ENCODE results near the gene MARCHF10.

Gene MARCHF10

DNA sequence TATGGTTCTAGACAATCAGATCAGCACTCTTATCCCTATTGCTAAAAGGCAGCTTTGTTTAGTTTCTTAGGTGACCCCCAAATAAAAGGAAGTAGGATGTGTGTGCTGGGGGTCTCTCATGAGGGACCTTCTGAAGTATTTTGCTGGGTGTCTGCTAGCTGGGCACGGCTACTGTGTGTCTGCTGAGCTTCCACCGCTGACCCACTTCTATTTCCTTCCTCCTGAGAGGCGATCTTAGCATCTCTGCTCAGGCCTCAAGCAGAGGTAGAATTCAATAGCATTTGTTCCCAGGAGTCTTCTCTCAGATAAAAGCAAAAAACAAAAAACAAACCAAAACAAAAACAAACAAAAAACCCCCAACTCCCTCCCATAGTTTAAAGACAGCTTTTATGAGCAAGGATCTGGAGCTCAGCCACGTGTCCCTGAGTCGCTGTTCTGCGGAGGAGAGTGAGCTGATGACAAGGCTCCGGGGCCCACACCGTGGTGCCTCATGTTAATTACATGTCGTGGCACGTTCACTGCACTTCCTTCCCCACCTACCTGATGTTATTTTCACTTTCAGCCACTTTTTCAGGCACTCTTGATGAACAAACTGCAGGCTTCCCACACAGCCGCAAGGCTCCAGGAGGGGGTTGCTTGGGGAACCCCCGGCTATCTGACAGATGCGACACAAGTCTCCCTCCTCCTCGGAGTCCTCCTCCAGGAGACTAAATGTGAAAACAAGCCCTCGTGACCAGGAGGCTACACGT, 83.5 kb downstream of the MARCHF10 start:
- no peaks in the 10 kb centered on the region for H3K9me3 ChIP-seq (ENCODE audit: control insufficient read depth in 1 of 2, low read length in 2 of 2)
- no peak overlapping the region for H3K27ac ChIP-seq (ENCODE audit: low read length)
- H3K4me3 ChIP-seq (ENCODE audit: low read depth in 1 of 2, low read length in 2 of 2) = no peak overlapping the region

DNA sequence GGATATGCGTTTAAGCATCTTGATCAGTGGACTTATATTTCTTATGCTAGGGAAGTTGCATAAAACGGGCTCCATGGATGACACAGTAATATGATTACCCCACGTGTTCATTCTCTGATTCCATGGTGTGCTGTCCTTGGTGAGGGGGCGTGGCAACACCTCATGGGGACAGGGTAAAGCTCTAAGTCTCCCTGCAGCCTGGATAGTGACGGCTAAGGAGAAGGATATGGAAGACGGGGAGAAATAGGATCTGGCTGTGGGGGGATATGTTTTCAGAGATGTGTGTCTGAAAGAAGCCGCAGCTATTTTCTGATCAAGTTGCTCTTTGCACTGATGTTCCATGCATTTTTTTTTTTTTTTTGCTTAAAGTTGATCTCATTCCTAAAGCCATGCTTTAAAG, 84.3 kb downstream of the MARCHF10 start:
- Histone ChIP-seq H3K27me3 (ENCODE audit: low read depth, low read length) (no peaks in the 10 kb centered on the region), H3K36me3 (ENCODE audit: control insufficient read depth in 1 of 2, insufficient read depth in 2 of 2, low read length in 2 of 2) (no peaks in the 10 kb centered on the region), H3K4me3 (ENCODE audit: low read depth in 1 of 2, low read length in 2 of 2) (no peak overlapping the region), H3K9me3 (ENCODE audit: control insufficient read depth in 1 of 2, low read length in 2 of 2) (no peaks in the 10 kb centered on the region), H3K27ac (ENCODE audit: low read length) (no peak overlapping the region), H3K4me1 (ENCODE audit: control insufficient read depth in 1 of 2, insufficient read depth in 2 of 2, low read length in 2 of 2) (no peaks in the 10 kb centered on the region)

More for the DNA sequence above, 83.5 kb downstream of the MARCHF10 start:
- H3K4me1 ChIP-seq (ENCODE audit: control insufficient read depth in 1 of 2, insufficient read depth in 2 of 2, low read length in 2 of 2) = no peaks in the 10 kb centered on the region
- no peaks in the 10 kb centered on the region for H3K27me3 ChIP-seq (ENCODE audit: low read depth, low read length)
- no peaks in the 10 kb centered on the region for H3K36me3 ChIP-seq (ENCODE audit: control insufficient read depth in 1 of 2, insufficient read depth in 2 of 2, low read length in 2 of 2)

DNA sequence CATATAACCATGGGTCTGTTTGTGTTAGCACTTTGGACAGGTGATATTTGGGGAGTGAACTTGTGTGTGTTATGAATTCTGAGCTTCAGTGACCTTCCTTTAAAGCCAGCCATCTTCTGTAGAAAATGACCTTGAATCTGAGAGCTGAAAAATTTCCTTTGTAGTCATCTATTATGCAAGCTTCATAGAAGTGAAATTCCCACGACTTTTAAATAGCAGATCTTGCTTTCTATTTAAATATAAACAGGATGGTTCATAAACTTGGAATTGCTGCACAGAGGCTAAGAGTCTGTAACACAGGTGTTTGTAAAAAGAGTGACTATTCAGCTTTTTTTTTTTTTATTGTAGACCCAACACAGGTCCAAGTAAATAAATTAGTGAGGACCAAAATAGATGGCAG, 85.5 kb downstream of the MARCHF10 start:
- Histone ChIP-seq H3K4me1 (ENCODE audit: control insufficient read depth in 1 of 2, insufficient read depth in 2 of 2, low read length in 2 of 2) (no peaks in the 10 kb centered on the region), H3K27ac (ENCODE audit: low read length) (no peak overlapping the region), H3K4me3 (ENCODE audit: low read depth in 1 of 2, low read length in 2 of 2) (no peak overlapping the region), H3K36me3 (ENCODE audit: control insufficient read depth in 1 of 2, insufficient read depth in 2 of 2, low read length in 2 of 2) (no peaks in the 10 kb centered on the region), H3K9me3 (ENCODE audit: control insufficient read depth in 1 of 2, low read length in 2 of 2) (no peaks in the 10 kb centered on the region), H3K27me3 (ENCODE audit: low read depth, low read length) (no peaks in the 10 kb centered on the region)

DNA sequence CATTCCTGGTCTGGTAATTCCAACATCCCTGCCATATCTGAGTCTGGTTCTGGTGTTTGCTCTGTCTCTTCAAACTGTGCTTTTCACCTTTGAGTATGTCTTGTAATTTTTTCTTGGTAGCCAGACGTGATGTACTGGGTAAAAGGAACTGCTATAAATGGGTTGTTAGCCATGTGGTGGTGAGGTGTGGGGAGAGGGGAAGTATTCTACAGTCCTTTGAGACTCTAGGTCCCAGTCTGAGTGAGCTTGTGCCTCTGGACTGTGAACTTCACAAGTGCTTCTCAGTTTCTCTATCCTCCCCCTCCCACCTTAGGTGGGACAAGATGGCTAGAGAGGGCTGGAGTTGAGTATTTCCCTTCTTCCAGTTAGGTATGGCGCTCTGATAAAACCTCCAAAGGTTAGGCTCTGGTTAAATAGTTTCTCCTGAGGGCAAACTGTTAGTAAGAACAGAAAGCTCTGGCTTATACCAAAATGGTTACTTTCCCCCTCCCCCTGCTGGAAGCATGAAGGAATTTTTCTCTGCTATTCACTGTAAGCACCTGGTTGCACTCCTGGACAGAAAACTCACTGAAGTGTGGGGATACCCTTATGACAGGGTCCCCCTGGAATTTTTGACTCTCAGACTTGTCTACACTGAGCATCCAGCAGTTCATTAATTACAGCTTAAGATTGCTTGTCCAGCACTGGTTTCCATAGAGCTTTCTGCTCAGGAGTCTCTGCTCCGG, 87.8 kb downstream of the MARCHF10 start:
- H3K9me3 ChIP-seq (ENCODE audit: control insufficient read depth in 1 of 2, low read length in 2 of 2) = no peaks in the 10 kb centered on the region
- no peak overlapping the region for H3K4me3 ChIP-seq (ENCODE audit: low read depth in 1 of 2, low read length in 2 of 2)
- H3K27me3 ChIP-seq (ENCODE audit: low read depth, low read length) = no peaks in the 10 kb centered on the region
- no peaks in the 10 kb centered on the region for H3K36me3 ChIP-seq (ENCODE audit: control insufficient read depth in 1 of 2, insufficient read depth in 2 of 2, low read length in 2 of 2)
- no peaks in the 10 kb centered on the region for H3K4me1 ChIP-seq (ENCODE audit: control insufficient read depth in 1 of 2, insufficient read depth in 2 of 2, low read length in 2 of 2)
- H3K27ac ChIP-seq (ENCODE audit: low read length) = no peak overlapping the region

DNA sequence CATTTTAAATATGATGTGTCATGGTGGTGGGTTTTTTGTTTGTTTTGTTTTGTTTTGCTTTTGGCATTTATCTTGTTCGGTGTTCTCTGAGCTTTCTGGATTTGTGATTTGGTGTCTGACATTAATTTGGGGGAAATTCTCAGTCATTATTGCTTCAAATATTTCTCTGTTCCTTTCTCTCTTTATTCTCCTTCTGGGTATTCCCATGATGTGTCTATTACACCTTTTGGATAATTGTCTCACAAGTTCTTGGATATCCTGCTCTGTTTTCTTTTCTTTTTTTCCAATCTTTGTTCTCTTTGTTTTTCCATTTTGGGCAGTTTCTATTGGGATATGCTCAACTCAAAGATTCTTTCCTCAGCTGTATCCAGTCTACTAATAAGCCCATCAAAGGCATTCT, 88.5 kb downstream of the MARCHF10 start:
- no peak overlapping the region for H3K27ac ChIP-seq (ENCODE audit: low read length)

DNA sequence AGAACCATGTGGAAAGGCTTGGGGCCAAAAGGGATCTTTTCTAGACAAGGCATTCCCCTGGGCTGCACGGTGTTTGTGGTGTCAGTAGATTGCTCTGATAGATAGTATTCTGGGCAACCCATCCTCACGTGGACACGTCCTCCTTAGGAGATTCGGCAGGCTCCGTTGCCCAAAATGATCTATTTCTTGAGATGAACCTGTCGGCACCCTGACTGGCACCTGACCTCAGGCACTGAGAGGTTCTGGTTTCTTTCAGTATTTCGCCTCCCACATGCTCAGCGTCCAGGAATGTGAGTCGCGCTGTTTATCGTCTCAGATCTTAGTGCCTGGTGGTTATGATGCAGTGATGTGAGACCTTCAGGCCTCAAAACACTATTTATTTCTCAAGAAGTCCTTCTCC, 89.7 kb downstream of the MARCHF10 start:
- no peaks in the 10 kb centered on the region for H3K36me3 ChIP-seq (ENCODE audit: control insufficient read depth in 1 of 2, insufficient read depth in 2 of 2, low read length in 2 of 2)
- H3K9me3 ChIP-seq (ENCODE audit: control insufficient read depth in 1 of 2, low read length in 2 of 2) = no peaks in the 10 kb centered on the region
- no peak overlapping the region for H3K27ac ChIP-seq (ENCODE audit: low read length)
- no peak overlapping the region for H3K4me3 ChIP-seq (ENCODE audit: low read depth in 1 of 2, low read length in 2 of 2)
- no peaks in the 10 kb centered on the region for H3K27me3 ChIP-seq (ENCODE audit: low read depth, low read length)
- H3K4me1 ChIP-seq (ENCODE audit: control insufficient read depth in 1 of 2, insufficient read depth in 2 of 2, low read length in 2 of 2) = no peaks in the 10 kb centered on the region

More for the DNA sequence above, 88.5 kb downstream of the MARCHF10 start:
- Histone ChIP-seq H3K27me3 (ENCODE audit: low read depth, low read length) (no peaks in the 10 kb centered on the region), H3K4me3 (ENCODE audit: low read depth in 1 of 2, low read length in 2 of 2) (no peak overlapping the region), H3K4me1 (ENCODE audit: control insufficient read depth in 1 of 2, insufficient read depth in 2 of 2, low read length in 2 of 2) (no peaks in the 10 kb centered on the region), H3K9me3 (ENCODE audit: control insufficient read depth in 1 of 2, low read length in 2 of 2) (no peaks in the 10 kb centered on the region), H3K36me3 (ENCODE audit: control insufficient read depth in 1 of 2, insufficient read depth in 2 of 2, low read length in 2 of 2) (no peaks in the 10 kb centered on the region)

DNA sequence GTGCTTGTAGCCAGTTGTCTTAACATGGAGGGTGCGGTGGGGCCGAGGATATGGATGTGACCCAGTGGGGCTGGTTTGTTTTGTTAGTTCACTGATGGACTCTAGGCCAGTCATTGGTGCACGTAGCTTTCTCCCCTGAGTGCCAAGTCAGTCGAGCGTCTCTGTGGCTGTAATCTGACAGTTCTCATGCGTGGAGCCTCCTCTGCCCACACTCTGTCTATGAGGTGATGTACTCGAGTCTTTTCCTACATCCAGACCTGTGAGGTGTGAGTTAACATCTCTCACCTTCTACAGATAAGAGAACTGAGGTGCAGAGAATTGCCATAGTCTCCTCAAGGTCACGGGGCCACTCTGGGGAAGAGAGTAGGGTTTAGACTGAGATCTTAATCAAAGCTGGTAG, 90.2 kb downstream of the MARCHF10 start:
- H3K4me3 ChIP-seq (ENCODE audit: low read depth in 1 of 2, low read length in 2 of 2) = no peak overlapping the region
- no peak overlapping the region for H3K27ac ChIP-seq (ENCODE audit: low read length)
- no peaks in the 10 kb centered on the region for H3K36me3 ChIP-seq (ENCODE audit: control insufficient read depth in 1 of 2, insufficient read depth in 2 of 2, low read length in 2 of 2)
- no peaks in the 10 kb centered on the region for H3K9me3 ChIP-seq (ENCODE audit: control insufficient read depth in 1 of 2, low read length in 2 of 2)
- H3K27me3 ChIP-seq (ENCODE audit: low read depth, low read length) = no peaks in the 10 kb centered on the region
- no peaks in the 10 kb centered on the region for H3K4me1 ChIP-seq (ENCODE audit: control insufficient read depth in 1 of 2, insufficient read depth in 2 of 2, low read length in 2 of 2)

DNA sequence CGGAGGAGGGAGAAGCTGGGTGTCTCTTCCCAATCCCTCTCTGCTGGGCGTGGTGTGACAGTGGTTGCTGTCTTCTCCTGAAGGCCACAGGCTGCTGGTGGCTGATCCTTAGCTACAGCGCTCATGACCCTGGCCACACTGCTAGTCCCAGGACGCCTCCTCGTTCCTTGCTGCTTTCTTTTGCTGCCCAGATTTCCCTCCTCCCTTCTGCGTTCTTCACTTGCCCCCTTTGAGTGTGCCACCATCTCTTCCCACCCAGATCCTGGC, 90.6 kb downstream of the MARCHF10 start:
- Histone ChIP-seq H3K4me3 (ENCODE audit: low read depth in 1 of 2, low read length in 2 of 2) (no peak overlapping the region), H3K27ac (ENCODE audit: low read length) (no peak overlapping the region), H3K9me3 (ENCODE audit: control insufficient read depth in 1 of 2, low read length in 2 of 2) (no peaks in the 10 kb centered on the region), H3K27me3 (ENCODE audit: low read depth, low read length) (no peaks in the 10 kb centered on the region), H3K36me3 (ENCODE audit: control insufficient read depth in 1 of 2, insufficient read depth in 2 of 2, low read length in 2 of 2) (no peaks in the 10 kb centered on the region), H3K4me1 (ENCODE audit: control insufficient read depth in 1 of 2, insufficient read depth in 2 of 2, low read length in 2 of 2) (no peaks in the 10 kb centered on the region)

DNA sequence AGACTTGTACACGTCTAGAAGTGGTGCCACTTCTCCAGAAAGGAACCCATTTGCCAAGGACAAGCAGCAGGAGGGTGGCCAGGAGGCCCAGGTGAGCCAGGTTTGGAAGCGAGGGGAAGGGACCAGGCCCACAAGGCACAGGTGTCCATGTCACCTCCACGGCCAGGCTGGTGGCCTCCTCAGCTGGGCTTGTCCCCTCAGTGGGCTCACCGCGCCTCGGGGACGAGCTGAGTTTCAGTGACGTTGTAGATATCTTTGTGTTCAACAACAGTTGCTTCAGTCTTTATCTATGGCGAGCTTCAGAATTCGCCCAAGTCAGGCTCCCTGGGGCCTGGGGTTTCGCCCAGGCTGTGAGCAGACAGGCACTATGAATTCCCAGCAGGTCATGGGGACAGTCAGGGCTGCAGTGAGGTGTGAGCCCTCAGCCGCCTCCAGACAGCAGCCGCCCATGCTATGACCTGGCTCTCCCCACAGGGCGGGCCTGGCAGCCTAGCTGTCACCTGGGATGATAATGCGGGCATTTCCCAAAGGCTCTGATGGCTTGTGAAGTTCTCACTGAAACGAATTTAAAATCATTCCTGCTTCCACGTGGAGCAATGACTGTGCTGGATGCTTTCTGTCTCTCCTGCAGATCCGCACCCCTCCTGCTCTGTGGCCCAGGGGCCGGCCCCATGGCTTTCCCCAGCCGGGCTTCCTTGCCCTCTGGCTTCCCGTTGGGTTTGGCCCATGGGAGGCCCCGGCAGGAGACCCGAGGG, 91.1 kb downstream of the MARCHF10 start:
- H3K4me3 ChIP-seq (ENCODE audit: low read depth in 1 of 2, low read length in 2 of 2) = no peak overlapping the region
- H3K36me3 ChIP-seq (ENCODE audit: control insufficient read depth in 1 of 2, insufficient read depth in 2 of 2, low read length in 2 of 2) = no peaks in the 10 kb centered on the region
- H3K9me3 ChIP-seq (ENCODE audit: control insufficient read depth in 1 of 2, low read length in 2 of 2) = no peaks in the 10 kb centered on the region
- H3K27me3 ChIP-seq (ENCODE audit: low read depth, low read length) = no peaks in the 10 kb centered on the region
- no peaks in the 10 kb centered on the region for H3K4me1 ChIP-seq (ENCODE audit: control insufficient read depth in 1 of 2, insufficient read depth in 2 of 2, low read length in 2 of 2)
- no peak overlapping the region for H3K27ac ChIP-seq (ENCODE audit: low read length)

DNA sequence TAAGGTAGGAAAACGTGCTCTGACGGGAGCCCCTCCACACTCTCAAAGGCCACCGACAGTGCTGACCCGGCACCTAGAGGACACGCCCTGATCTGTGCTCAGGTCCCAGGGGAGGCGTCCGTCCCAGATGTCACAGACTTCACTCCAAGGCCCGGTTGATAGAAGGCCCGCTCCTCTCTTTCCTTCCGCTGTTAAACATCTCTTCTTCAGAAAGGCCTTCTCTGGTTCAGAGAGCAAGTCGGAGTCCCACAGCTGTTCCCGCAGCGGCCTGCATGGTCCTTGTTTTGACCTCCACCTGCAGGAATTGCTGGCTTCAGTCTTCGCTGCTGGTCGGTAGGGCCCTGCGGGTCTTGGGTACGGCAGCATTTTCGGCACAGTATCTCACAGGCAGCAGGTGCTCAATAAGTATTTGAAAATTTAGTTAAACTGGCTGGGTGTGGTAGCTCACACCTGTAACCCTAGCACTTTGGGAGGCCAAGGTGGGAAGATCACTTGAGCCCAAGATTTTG, 92.2 kb downstream of the MARCHF10 start:
- H3K9me3 ChIP-seq (ENCODE audit: control insufficient read depth in 1 of 2, low read length in 2 of 2) = no peaks in the 10 kb centered on the region
- H3K4me1 ChIP-seq (ENCODE audit: control insufficient read depth in 1 of 2, insufficient read depth in 2 of 2, low read length in 2 of 2) = no peaks in the 10 kb centered on the region
- no peaks in the 10 kb centered on the region for H3K27me3 ChIP-seq (ENCODE audit: low read depth, low read length)
- H3K4me3 ChIP-seq (ENCODE audit: low read depth in 1 of 2, low read length in 2 of 2) = no peak overlapping the region
- H3K36me3 ChIP-seq (ENCODE audit: control insufficient read depth in 1 of 2, insufficient read depth in 2 of 2, low read length in 2 of 2) = no peaks in the 10 kb centered on the region
- H3K27ac ChIP-seq (ENCODE audit: low read length) = no peak overlapping the region

DNA sequence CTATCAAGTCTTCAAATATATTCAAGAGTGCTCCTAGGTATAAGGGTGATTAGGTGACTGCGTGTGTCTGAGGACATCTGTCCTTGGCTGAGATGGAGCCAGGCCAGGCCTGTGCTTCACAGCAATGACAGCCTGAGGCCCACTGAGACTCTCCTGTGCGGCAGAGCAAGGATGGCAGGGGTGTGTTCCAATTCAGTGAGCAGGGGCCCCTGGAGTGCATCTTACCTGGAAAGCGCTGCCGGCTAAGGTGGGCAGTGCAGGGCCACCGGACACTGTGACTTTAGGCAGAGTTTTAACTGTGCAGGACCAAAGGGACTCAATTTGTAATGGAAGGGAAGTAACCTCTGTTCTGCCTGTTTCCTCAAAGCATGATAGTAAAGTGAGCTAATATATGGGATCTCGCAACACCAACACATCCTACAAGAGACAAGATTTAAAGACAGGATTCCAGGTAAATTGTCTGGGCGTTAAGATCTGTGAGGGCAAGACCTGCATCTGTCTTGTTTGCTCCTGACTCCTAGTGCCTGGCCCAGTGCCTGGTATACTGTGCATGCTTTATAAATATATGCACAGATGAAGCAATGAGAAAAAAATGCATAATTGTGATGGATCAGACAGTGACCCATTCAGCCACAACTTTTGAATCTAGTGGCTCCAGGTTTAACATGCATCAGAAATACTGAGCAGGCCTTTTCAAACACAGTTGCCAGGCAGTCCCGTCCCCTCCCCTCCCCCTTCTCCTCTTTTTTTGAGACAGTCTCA, 93.9 kb downstream of the MARCHF10 start:
- H3K9me3 ChIP-seq (ENCODE audit: control insufficient read depth in 1 of 2, low read length in 2 of 2) = no peaks in the 10 kb centered on the region
- no peaks in the 10 kb centered on the region for H3K27me3 ChIP-seq (ENCODE audit: low read depth, low read length)
- no peaks in the 10 kb centered on the region for H3K4me1 ChIP-seq (ENCODE audit: control insufficient read depth in 1 of 2, insufficient read depth in 2 of 2, low read length in 2 of 2)
- no peak overlapping the region for H3K27ac ChIP-seq (ENCODE audit: low read length)
- H3K4me3 ChIP-seq (ENCODE audit: low read depth in 1 of 2, low read length in 2 of 2) = no peak overlapping the region
- no peaks in the 10 kb centered on the region for H3K36me3 ChIP-seq (ENCODE audit: control insufficient read depth in 1 of 2, insufficient read depth in 2 of 2, low read length in 2 of 2)

Measured in muscle layer of duodenum (tissue), 2 donors.